ENCODE data around the gene ABTB2. TPM values are rescaled to one million over a fixed set of nuclear protein-coding genes. Genes with fewer than 3 reads are reported as not detected.

Gene ABTB2
- total RNA-seq, 1 donor from 2014 or later = 72.8 TPM

GRCh38 chr11:34341931-34342533 is 15.8 kb downstream of the ABTB2 start:
- peaks cover 20% of the 10 kb centered on the region for H3K36me3 Mint-ChIP-seq (ENCODE audit: low read depth, unreplicated experiment)
- no peaks in the 10 kb centered on the region for H3K9me3 Mint-ChIP-seq (ENCODE audit: unreplicated experiment)
- peaks cover 2% of the 10 kb centered on the region for H3K27me3 Mint-ChIP-seq (ENCODE audit: unreplicated experiment)
- no peak overlapping the region for H3K27ac Mint-ChIP-seq (ENCODE audit: unreplicated experiment)
- no peak for TF ChIP-seq CTCF (IDR thresholded peaks at IDR 0.05; ENCODE audit: unreplicated experiment)
- no peak for DNase-seq (ENCODE audit: low spot score)
- peaks cover 30% of the 10 kb centered on the region for H3K4me1 Mint-ChIP-seq (ENCODE audit: unreplicated experiment)
- H3K4me3 Mint-ChIP-seq (ENCODE audit: unreplicated experiment) = no peak overlapping the region

GRCh38 chr11:34341096-34341495 is 16.7 kb downstream of the ABTB2 start:
- Mint-ChIP-seq H3K9me3 (ENCODE audit: unreplicated experiment) (no peaks in the 10 kb centered on the region), H3K4me3 (ENCODE audit: unreplicated experiment) (no peak overlapping the region), H3K27ac (ENCODE audit: unreplicated experiment) (no peak overlapping the region), H3K27me3 (ENCODE audit: unreplicated experiment) (peaks cover 3% of the 10 kb centered on the region), H3K36me3 (ENCODE audit: low read depth, unreplicated experiment) (peaks cover 20% of the 10 kb centered on the region), H3K4me1 (ENCODE audit: unreplicated experiment) (peaks cover 30% of the 10 kb centered on the region)
- DNase-seq (ENCODE audit: low spot score) = no peak
- no peak for TF ChIP-seq CTCF (IDR thresholded peaks at IDR 0.05; ENCODE audit: unreplicated experiment)

- Mint-ChIP-seq H3K4me3 (ENCODE audit: unreplicated experiment) (no peak overlapping the region), H3K27ac (ENCODE audit: unreplicated experiment) (no peak overlapping the region), H3K9me3 (ENCODE audit: unreplicated experiment) (no peaks in the 10 kb centered on the region), H3K36me3 (ENCODE audit: low read depth, unreplicated experiment) (peaks cover 18% of the 10 kb centered on the region), H3K27me3 (ENCODE audit: unreplicated experiment) (peaks cover 3% of the 10 kb centered on the region), H3K4me1 (ENCODE audit: unreplicated experiment) (peaks cover 30% of the 10 kb centered on the region)
- no peak for DNase-seq (ENCODE audit: low spot score)
- TF ChIP-seq CTCF (IDR thresholded peaks at IDR 0.05; ENCODE audit: unreplicated experiment) = no peak
These were observed 17.2 kb downstream of the ABTB2 start for GRCh38 chr11:34340653-34341052.

GRCh38 chr11:34339149-34340064 is 18.4 kb downstream of the ABTB2 start:
- Mint-ChIP-seq H3K36me3 (ENCODE audit: low read depth, unreplicated experiment) (peaks cover 9% of the 10 kb centered on the region), H3K9me3 (ENCODE audit: unreplicated experiment) (no peaks in the 10 kb centered on the region), H3K4me3 (ENCODE audit: unreplicated experiment) (no peak overlapping the region), H3K27me3 (ENCODE audit: unreplicated experiment) (peaks cover 3% of the 10 kb centered on the region), H3K27ac (ENCODE audit: unreplicated experiment) (no peak overlapping the region), H3K4me1 (ENCODE audit: unreplicated experiment) (peaks cover 30% of the 10 kb centered on the region)
- no peak for TF ChIP-seq CTCF (IDR thresholded peaks at IDR 0.05; ENCODE audit: unreplicated experiment)
- no peak for DNase-seq (ENCODE audit: low spot score)

- no peak for TF ChIP-seq CTCF (IDR thresholded peaks at IDR 0.05; ENCODE audit: unreplicated experiment)
- Mint-ChIP-seq H3K4me3 (ENCODE audit: unreplicated experiment) (no peak overlapping the region), H3K27me3 (ENCODE audit: unreplicated experiment) (peaks cover 3% of the 10 kb centered on the region), H3K27ac (ENCODE audit: unreplicated experiment) (no peak overlapping the region), H3K36me3 (ENCODE audit: low read depth, unreplicated experiment) (peaks cover 4% of the 10 kb centered on the region), H3K4me1 (ENCODE audit: unreplicated experiment) (peaks cover 38% of the 10 kb centered on the region), H3K9me3 (ENCODE audit: unreplicated experiment) (no peaks in the 10 kb centered on the region)
- DNase-seq (ENCODE audit: low spot score) = no peak
These were observed 20.8 kb downstream of the ABTB2 start for GRCh38 chr11:34337016-34337415.
